ENCODE results near the gene TRAPPC4. TPM values are rescaled to one million over a fixed set of nuclear protein-coding genes. Genes with fewer than 3 reads are reported as not detected.
A peak's percentile ranks its signal among the peaks of the same experiment; 100 is the strongest.

The TRAPPC4 gene
- total and polyA plus RNA-seq, 2 of the 8 experiments (the other 6 are each of a cell fraction or from before 2014, with no cell fraction given): 94.3 to 223 TPM

DNA sequence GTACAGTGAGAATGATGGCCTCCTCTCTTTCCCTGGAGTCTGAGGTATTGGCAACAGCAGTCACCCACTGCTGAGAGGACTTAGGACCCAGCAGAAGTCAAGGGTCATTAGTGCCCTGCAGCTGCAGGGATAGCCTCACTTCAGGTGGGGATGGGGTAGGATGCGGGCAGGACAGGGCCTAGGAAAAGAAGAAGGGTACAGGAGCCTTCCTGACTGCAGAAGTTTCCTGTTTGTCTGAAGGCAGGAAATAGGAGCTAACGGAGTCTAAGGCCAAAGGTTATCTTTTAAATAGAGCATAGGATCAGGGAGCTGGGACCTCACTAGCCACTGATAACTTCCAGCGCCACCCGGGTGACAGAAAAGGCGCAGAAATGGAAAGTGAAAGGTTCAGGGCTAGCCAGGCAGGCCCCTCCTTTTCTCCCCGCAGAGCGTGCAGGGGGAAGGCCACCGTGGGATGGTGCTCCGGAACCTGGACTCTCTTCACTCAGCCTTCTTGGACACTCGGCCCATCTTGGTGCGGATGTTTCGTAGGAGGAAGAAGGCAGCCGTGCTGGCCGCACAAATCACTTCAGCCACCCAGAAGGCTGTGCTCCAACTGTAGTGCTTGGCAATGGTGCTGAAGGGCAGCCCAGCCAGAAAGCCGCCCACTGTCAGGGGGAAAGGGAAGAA lies 6.0 kb downstream of the TRAPPC4 start:
- H3K27ac ChIP-seq (ENCODE audit: low read depth, low read length): no peak overlapping the region
- H3K14ac ChIP-seq (ENCODE audit: insufficient read length): no peak overlapping the region
- H3K9me3 ChIP-seq (ENCODE audit: insufficient read depth in 2 of 2, low read depth in 1 of 2, low read length in 1 of 2): no peaks in the 10 kb centered on the region
- H3K56ac ChIP-seq (replicated peaks; ENCODE audit: insufficient read length, low read depth, low read length): no peak overlapping the region
- peaks cover 20% of the 10 kb centered on the region for H3K79me1 ChIP-seq (ENCODE audit: low read depth, low read length)
- H3K23me2 ChIP-seq (ENCODE audit: low read depth, low read length): peaks cover under 1% of the 10 kb centered on the region; the same call in 1 of the 2 replicates
- FAIRE-seq: no peak
- H2BK5ac ChIP-seq (ENCODE audit: low read depth, low read length): no peak overlapping the region
- H3K79me2 ChIP-seq (ENCODE audit: control insufficient read depth in 1 of 2, insufficient read depth in 2 of 2, low read length in 2 of 2): peaks cover 5 to 34% of the 10 kb centered on the region in 2 experiments; a peak in 3 of 4 replicates
- POLR2A ChIA-PET (ENCODE audit: partially characterized antibody): interaction anchor here (0.6 to 9.7 kb wide), 18 partner anchors 11 to 354 kb away, joined by 3 to 224 read pairs (median 4); partner anchors contain the start of genes HYOU1, RPS25 and TRAPPC4
- TF ChIP-seq ASH2L (IDR thresholded peaks at IDR 0.05; ENCODE audit: low read length): no peak
- H2AFZ ChIP-seq (ENCODE audit: low read length): no peak overlapping the region
- H4K5ac ChIP-seq (ENCODE audit: insufficient read length, low read depth, low read length): no peak overlapping the region
- peaks cover 3 to 21% of the 10 kb centered on the region in 2 experiments for H4K20me1 ChIP-seq (replicated peaks in 1 of 2; ENCODE audit: control insufficient read depth in 1 of 2, insufficient read depth in 2 of 2, low read length in 2 of 2)
- H3K9ac ChIP-seq (replicated peaks in 1 of 4; ENCODE audit: extremely low read depth in 1 of 4, low read depth in 3 of 4, low read length in 3 of 4): peak overlapping the region in 1 of 4 experiments; percentile 44; a peak in 1 of 7 replicates
- peaks cover 6 to 13% (median 10%) of the 10 kb centered on the region in 4 experiments for H3K4me1 ChIP-seq (replicated peaks in 1 of 4; ENCODE audit: control insufficient read depth in 3 of 4, insufficient read depth in 4 of 4, low read length in 3 of 4)
- CTCF ChIA-PET (ENCODE audit: partially characterized antibody): interaction anchor here (0.6 to 1.4 kb wide), 5 partner anchors 9 to 115 kb away, joined by 3 to 5 read pairs (median 3); partner anchors contain the start of gene VPS11
- H3K4me3 ChIP-seq (ENCODE audit: extremely low read depth in 1 of 4, insufficient read depth in 2 of 4, low read depth in 3 of 4, low read length in 4 of 4): no peak overlapping the region
- H3K18ac ChIP-seq (ENCODE audit: extremely low read depth, low read length): no peak overlapping the region
- H2BK12ac ChIP-seq (ENCODE audit: low read depth, low read length): no peak overlapping the region
- H4K91ac ChIP-seq (replicated peaks; ENCODE audit: insufficient read length, low read length): no peak overlapping the region
- H2BK120ac ChIP-seq (replicated peaks; ENCODE audit: low read depth, low read length): no peak overlapping the region
- H4K8ac ChIP-seq (ENCODE audit: extremely low read depth, insufficient read depth, low read length): no peak overlapping the region
- peaks cover 14 to 66% (median 37%) of the 10 kb centered on the region in 4 experiments for H3K36me3 ChIP-seq (ENCODE audit: control insufficient read depth in 2 of 4, insufficient read depth in 4 of 4, low read length in 3 of 4)
- H2AK5ac ChIP-seq (ENCODE audit: low read depth, low read length): no peak overlapping the region
- H3K23ac ChIP-seq (ENCODE audit: insufficient read length): no peak overlapping the region
- no peak overlapping the region for H2BK15ac ChIP-seq (ENCODE audit: low read length)
- no peak overlapping the region for H3K4me2 ChIP-seq (ENCODE audit: insufficient read depth in 1 of 2, low read depth in 2 of 2, low read length in 2 of 2)
- WGBS, 2 experiments (ENCODE audit: extremely low coverage in 1 of 2, insufficient coverage in 1 of 2, insufficient read length in 1 of 2, insufficient replicate concordance in 2 of 2, low coverage in 1 of 2, low lambda C conversion rate in 2 of 2, missing lambda C conversion rate in 1 of 2): 87% methylated on average over 15 of the region's 15 CpGs; no CpG with 5 or more reads in 1 of the 2 experiments
- H3K4ac ChIP-seq (replicated peaks; ENCODE audit: insufficient read length, low read depth, low read length): no peak overlapping the region
- H3K27me3 ChIP-seq (replicated peaks in 1 of 4; ENCODE audit: control insufficient read depth in 3 of 4, extremely low read depth in 1 of 4, insufficient read depth in 3 of 4, low read length in 3 of 4): no peaks in the 10 kb centered on the region
- no peak for DNase-seq (ENCODE audit: low read depth in 1 of 2, low spot score in 2 of 2)
- H2BK20ac ChIP-seq (ENCODE audit: low read length): no peak overlapping the region
